Peyer's patch (tissue), 4 donors: ENCODE measurements around the gene SLCO3A1. TPM values are rescaled to one million over a fixed set of nuclear protein-coding genes. Genes with fewer than 3 reads are reported as not detected.
A peak's percentile ranks its signal among the peaks of the same experiment; 100 is the strongest.

Experiments
- DNase-seq, 3 donors: peaks; one replicate each; pipeline ENCODE4 v3.0.0-alpha.2; 2017 to 2019
- H3K27ac ChIP-seq, 4 donors: fragments of 200-600 bp; sonication (generic); one replicate each; pipeline ENCODE4 v1.5.1; 2016 to 2019
- H3K27me3 ChIP-seq, 2 donors: fragments of 200-600 bp; sonication (generic); one replicate each; pipeline ENCODE4 v1.5.1; 2019
- H3K36me3 ChIP-seq, 3 donors: fragments of 200-600 bp; sonication (generic); one replicate each; pipeline ENCODE4 v1.5.1; 2016 to 2019
- H3K4me1 ChIP-seq, 4 donors: fragments of 200-600 bp; sonication (generic); one replicate each; pipeline ENCODE4 v1.5.1; 2016 to 2019
- H3K4me3 ChIP-seq, 4 donors: fragments of 200-600 bp; sonication (generic); 1 replicate in 3 of 4; 2 replicates in 1 of 4; pipeline ENCODE4 v1.5.1; 2016 to 2019; ENCODE audit warnings: mild to moderate bottlenecking in 1 of 4
- H3K9me3 ChIP-seq, 4 donors: fragments of 200-600 bp; sonication (generic); one replicate each; pipeline ENCODE4 v1.5.1; 2016 to 2019; ENCODE audit warnings: mild to moderate bottlenecking in 1 of 4
- POLR2A ChIP-seq, 2 donors: fragments of 450-650 bp; IDR thresholded peaks; one replicate each; pipeline ENCODE4 v1.5.1; 2017; ENCODE audit warnings: antibody characterized with exemption in 2 of 2, mild to moderate bottlenecking in 2 of 2, moderate library complexity in 2 of 2
- total RNA-seq, 4 donors: library from RNA; depleted of rRNA; stranded (reverse); fragments of >200 nt; gene quantifications; one replicate each; pipeline ENCODE4 v1.1.0, GENCODE V29; 2016
- TF ChIP-seq, protein P1 (sequence below), 6 experiments: fragments of 450-650 bp in 4 of 6; fragments of 200-600 bp in 2 of 6; sonication (generic) in 1 of 6; IDR thresholded peaks; one replicate each; pipeline ENCODE4 v1.5.1; 2017 to 2019; ENCODE audit warnings: antibody characterized with exemption in 6 of 6, mild to moderate bottlenecking in 3 of 6, moderate library complexity in 1 of 6

Gene SLCO3A1
- 1 to 10 TPM; 2.1 to 8.3 (median 5.0) TPM for total RNA-seq

DNA sequence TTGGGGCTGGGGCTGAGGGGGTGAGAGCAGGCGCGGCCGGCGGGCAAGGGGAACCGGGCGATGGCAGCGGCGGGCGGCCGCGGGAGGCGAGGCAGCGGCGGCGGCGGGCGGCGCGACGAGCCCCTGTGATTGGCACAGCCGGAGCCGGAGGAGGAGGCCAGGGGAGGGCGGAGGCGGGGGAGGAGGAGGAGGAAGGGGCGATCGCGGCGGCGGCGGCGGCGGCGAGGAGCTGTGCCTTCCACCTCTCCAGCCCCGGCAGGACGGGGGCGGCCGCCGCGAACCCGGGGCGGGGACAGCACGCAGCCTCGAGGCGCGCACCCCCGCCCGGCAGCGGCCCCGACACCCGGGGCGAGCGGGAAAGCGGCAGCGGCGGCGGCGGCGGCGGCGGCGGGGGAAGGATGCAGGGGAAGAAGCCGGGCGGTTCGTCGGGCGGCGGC lies at the start of gene SLCO3A1:
SLCO3A1 (plus strand) TSS at position 198 of the 437 bp plus-strand sequence.
- peak; percentile 33 to 81 (median 74) for DNase-seq
- no peaks in the 10 kb centered on the region for H3K27me3 ChIP-seq
- no peaks in the 10 kb centered on the region for H3K9me3 ChIP-seq
- TF ChIP-seq POLR2A (IDR thresholded peaks at IDR 0.05) = no peak
- TF ChIP-seq, protein P1, sequence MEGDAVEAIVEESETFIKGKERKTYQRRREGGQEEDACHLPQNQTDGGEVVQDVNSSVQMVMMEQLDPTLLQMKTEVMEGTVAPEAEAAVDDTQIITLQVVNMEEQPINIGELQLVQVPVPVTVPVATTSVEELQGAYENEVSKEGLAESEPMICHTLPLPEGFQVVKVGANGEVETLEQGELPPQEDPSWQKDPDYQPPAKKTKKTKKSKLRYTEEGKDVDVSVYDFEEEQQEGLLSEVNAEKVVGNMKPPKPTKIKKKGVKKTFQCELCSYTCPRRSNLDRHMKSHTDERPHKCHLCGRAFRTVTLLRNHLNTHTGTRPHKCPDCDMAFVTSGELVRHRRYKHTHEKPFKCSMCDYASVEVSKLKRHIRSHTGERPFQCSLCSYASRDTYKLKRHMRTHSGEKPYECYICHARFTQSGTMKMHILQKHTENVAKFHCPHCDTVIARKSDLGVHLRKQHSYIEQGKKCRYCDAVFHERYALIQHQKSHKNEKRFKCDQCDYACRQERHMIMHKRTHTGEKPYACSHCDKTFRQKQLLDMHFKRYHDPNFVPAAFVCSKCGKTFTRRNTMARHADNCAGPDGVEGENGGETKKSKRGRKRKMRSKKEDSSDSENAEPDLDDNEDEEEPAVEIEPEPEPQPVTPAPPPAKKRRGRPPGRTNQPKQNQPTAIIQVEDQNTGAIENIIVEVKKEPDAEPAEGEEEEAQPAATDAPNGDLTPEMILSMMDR (IDR thresholded peaks at IDR 0.05) = no peak
- peaks cover 0 to 19% (median 6%) of the 10 kb centered on the region in 4 donors for H3K4me1 ChIP-seq
- peak within 1 kb of the TSS; percentile 75 to 93 (median 86) for H3K27ac ChIP-seq
- H3K4me3 ChIP-seq = peak within 1 kb of the TSS; percentile 44 to 79 (median 58)
- no peaks in the 10 kb centered on the region for H3K36me3 ChIP-seq

DNA sequence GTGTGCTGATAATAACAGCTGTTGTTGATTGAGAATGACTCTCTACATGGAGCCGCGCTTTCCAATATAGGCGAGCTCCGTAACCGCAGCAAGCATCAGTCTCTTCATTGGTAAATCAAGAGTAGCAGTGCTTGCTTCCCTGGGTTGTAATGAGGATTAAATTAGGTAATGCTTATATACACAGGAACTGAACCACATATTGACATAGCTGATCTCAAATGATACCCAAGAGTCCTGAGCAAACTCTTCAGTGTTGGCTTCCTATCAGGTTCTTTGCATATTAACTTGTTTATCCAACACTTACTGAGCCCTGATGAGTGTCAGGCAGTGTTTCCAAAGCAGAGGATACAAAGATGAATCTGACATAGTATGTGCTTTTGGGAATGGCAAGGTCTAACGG lies 46.4 kb upstream of the SLCO3A1 start:
- no peak for DNase-seq
- Histone ChIP-seq H3K27me3 (no peaks in the 10 kb centered on the region), H3K4me1 (no peaks in the 10 kb centered on the region), H3K4me3 (no peak overlapping the region), H3K27ac (no peak overlapping the region), H3K9me3 (no peaks in the 10 kb centered on the region), H3K36me3 (no peaks in the 10 kb centered on the region)
- no peak for TF ChIP-seq POLR2A (IDR thresholded peaks at IDR 0.05)

DNA sequence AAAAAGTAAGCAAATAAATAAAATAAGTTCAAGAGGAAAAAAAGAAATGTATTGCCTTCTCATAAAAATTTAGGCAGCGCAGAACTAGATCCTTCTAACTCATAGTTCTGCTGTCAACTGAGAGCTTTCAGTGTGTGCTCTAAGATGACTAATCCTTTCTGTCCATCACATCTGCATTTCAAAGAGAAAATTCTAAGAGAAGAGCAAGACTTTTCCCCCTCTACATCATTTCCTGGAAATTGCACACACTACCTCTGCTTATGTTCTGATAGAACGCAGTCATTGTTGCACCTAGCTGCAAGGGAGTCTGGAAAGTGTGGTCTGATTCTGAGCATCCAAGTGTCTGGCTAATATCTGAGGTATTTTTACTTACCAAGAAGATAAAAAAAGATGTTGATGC lies 39.6 kb upstream of the SLCO3A1 start:
- Histone ChIP-seq H3K36me3 (no peaks in the 10 kb centered on the region), H3K27ac (no peak overlapping the region), H3K27me3 (no peaks in the 10 kb centered on the region), H3K4me3 (no peak overlapping the region), H3K9me3 (peaks cover 0 to 4% (median 0%) of the 10 kb centered on the region in 4 donors), H3K4me1 (no peaks in the 10 kb centered on the region)
- DNase-seq = no peak
- no peak for TF ChIP-seq POLR2A (IDR thresholded peaks at IDR 0.05)
- TF ChIP-seq, protein P1 (IDR thresholded peaks at IDR 0.05) = no peak

DNA sequence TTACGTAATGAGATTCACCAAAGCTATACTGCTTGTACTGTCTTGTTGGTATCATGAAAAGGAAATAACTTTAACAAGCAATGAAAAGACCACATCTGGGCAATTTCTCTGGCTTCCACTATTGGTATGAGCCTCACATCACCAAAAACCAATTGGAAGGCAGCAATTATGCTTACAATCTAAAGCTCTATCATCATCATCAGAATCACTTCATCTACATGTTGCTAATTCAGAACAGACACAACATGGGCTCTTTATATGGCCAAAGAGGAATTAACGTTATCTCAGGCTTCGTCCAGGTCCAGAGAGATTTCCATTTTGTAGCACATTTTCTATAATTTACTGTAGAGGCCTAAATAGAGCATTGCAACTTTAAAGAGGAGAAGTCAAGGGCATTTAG lies 36.6 kb upstream of the SLCO3A1 start:
- Histone ChIP-seq H3K9me3 (peaks cover 0 to 4% (median 0%) of the 10 kb centered on the region in 4 donors), H3K36me3 (no peaks in the 10 kb centered on the region), H3K27ac (no peak overlapping the region), H3K27me3 (no peaks in the 10 kb centered on the region), H3K4me1 (no peaks in the 10 kb centered on the region), H3K4me3 (no peak overlapping the region)
- TF ChIP-seq POLR2A (IDR thresholded peaks at IDR 0.05) = no peak
- TF ChIP-seq, protein P1 (IDR thresholded peaks at IDR 0.05) = no peak
- DNase-seq = no peak

DNA sequence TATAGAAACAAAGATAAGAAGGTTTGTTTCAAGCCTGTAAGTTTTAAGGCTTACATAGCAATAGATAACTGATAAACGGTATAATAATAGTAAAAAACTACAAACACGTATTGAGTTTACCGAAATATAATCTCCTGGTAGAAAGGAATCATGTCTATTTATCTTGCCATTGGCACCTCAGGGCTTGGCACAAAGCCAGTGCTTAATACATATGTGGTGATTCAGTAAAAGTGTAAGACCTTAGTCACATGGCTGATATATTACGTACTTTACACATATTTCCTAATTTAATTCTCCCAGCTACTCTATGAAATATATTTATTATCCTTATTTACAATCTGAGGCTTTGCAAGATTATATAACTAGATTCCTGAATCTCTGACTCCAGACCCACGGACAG lies 32.0 kb upstream of the SLCO3A1 start:
- DNase-seq = no peak
- no peak for TF ChIP-seq POLR2A (IDR thresholded peaks at IDR 0.05)
- TF ChIP-seq, protein P1 (IDR thresholded peaks at IDR 0.05) = no peak
- no peak overlapping the region for H3K27ac ChIP-seq
- no peaks in the 10 kb centered on the region for H3K27me3 ChIP-seq
- H3K4me3 ChIP-seq = no peak overlapping the region
- H3K9me3 ChIP-seq = no peaks in the 10 kb centered on the region
- no peaks in the 10 kb centered on the region for H3K36me3 ChIP-seq
- no peaks in the 10 kb centered on the region for H3K4me1 ChIP-seq

DNA sequence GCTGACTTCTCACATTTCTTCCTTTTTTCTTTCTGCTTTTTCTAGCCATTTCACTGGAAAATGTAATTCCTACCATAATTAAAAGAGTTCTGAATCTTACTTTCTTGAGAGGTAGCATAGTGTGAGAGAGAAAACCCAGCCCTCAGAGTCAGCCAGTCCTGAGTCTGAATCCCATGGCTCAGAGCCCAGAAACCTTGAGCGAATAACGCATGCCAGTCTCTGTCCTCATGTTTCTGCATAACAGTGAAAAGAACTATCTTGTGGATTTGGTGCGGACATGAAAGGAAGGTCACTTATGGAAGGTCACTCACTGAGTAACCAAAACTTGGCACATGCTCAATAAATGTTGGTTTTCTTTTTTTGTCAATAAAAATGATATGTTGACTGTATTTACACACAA lies 29.3 kb upstream of the SLCO3A1 start:
- Histone ChIP-seq H3K36me3 (no peaks in the 10 kb centered on the region), H3K27me3 (no peaks in the 10 kb centered on the region), H3K4me3 (no peak overlapping the region), H3K4me1 (no peaks in the 10 kb centered on the region), H3K27ac (no peak overlapping the region), H3K9me3 (no peaks in the 10 kb centered on the region)
- DNase-seq = no peak
- TF ChIP-seq POLR2A (IDR thresholded peaks at IDR 0.05) = no peak
- TF ChIP-seq, protein P1 (IDR thresholded peaks at IDR 0.05) = no peak
